Mesothelial cell of epicardium (in vitro differentiated cells): ENCODE data around the gene APLP2. TPM values are rescaled to one million over a fixed set of nuclear protein-coding genes. Genes with fewer than 3 reads are reported as not detected.
A peak's percentile ranks its signal among the peaks of the same experiment; 100 is the strongest.

Experiments
- DNase-seq, 2 experiments: peaks; one replicate each; pipeline ENCODE4 v3.0.0; 2021; ENCODE audit warnings: low spot score in 2 of 2; ENCODE audit not compliant: unreplicated experiment in 2 of 2
- H3K27ac Mint-ChIP-seq: 2 replicates; pipeline ENCODE4 v1.8.0; 2021; ENCODE audit warnings: mixed read lengths
- H3K27me3 Mint-ChIP-seq: 2 replicates; pipeline ENCODE4 v1.8.0; 2021; ENCODE audit warnings: low read depth, mixed read lengths
- H3K36me3 Mint-ChIP-seq: 2 replicates; pipeline ENCODE4 v1.8.0; 2021; ENCODE audit warnings: mixed read lengths
- H3K4me1 Mint-ChIP-seq: 2 replicates; pipeline ENCODE4 v1.8.0; 2021; ENCODE audit warnings: mixed read lengths
- H3K4me3 Mint-ChIP-seq: 2 replicates; pipeline ENCODE4 v1.8.0; 2021; ENCODE audit warnings: mild to moderate bottlenecking, moderate library complexity, mixed read lengths
- H3K9me3 Mint-ChIP-seq: 2 replicates; pipeline ENCODE4 v1.8.0; 2021; ENCODE audit warnings: mixed read lengths
- CTCF ChIP-seq: fragments of 200-600 bp; sonication (generic); IDR thresholded peaks from one replicate; pipeline ENCODE4 v1.5.0; 2021; ENCODE audit warnings: antibody characterized with exemption; ENCODE audit not compliant: unreplicated experiment
- total RNA-seq: library from RNA; stranded (reverse); gene quantifications from 3 replicates; pipeline ENCODE4 v1.2.1, GENCODE V29; 2021

The APLP2 gene
- total RNA-seq, 1 donor from 2014 or later = 240 TPM

- no peak for DNase-seq
- Mint-ChIP-seq H3K36me3 (no peaks in the 10 kb centered on the region), H3K9me3 (no peaks in the 10 kb centered on the region), H3K27me3 (no peaks in the 10 kb centered on the region), H3K4me3 (no peak overlapping the region), H3K4me1 (peaks cover 5% of the 10 kb centered on the region), H3K27ac (no peak overlapping the region)
- TF ChIP-seq CTCF = no peak
Measured at GRCh38 chr11:130025371-130025770, 44.3 kb upstream of the APLP2 start.

GRCh38 chr11:130029137-130029536 is 40.6 kb upstream of the APLP2 start:
- Mint-ChIP-seq H3K4me1 (peaks cover 8% of the 10 kb centered on the region), H3K9me3 (no peaks in the 10 kb centered on the region), H3K27me3 (no peaks in the 10 kb centered on the region), H3K27ac (no peak overlapping the region), H3K36me3 (no peaks in the 10 kb centered on the region), H3K4me3 (no peak overlapping the region)
- DNase-seq = no peak
- TF ChIP-seq CTCF = no peak

- TF ChIP-seq CTCF = no peak
- no peak overlapping the region for H3K4me3 Mint-ChIP-seq
- H3K4me1 Mint-ChIP-seq = peaks cover 8% of the 10 kb centered on the region
- no peaks in the 10 kb centered on the region for H3K9me3 Mint-ChIP-seq
- peak overlapping the region; percentile 1 for H3K27ac Mint-ChIP-seq
- no peak for DNase-seq
- no peaks in the 10 kb centered on the region for H3K27me3 Mint-ChIP-seq
- H3K36me3 Mint-ChIP-seq = no peaks in the 10 kb centered on the region
Measured at GRCh38 chr11:130031056-130031455, 38.6 kb upstream of the APLP2 start.

GRCh38 chr11:130031945-130032344 is 37.7 kb upstream of the APLP2 start:
- TF ChIP-seq CTCF = no peak
- no peak for DNase-seq
- Mint-ChIP-seq H3K36me3 (no peaks in the 10 kb centered on the region), H3K27ac (peak overlapping the region; percentile 58), H3K4me1 (peaks cover 8% of the 10 kb centered on the region), H3K4me3 (no peak overlapping the region), H3K27me3 (no peaks in the 10 kb centered on the region), H3K9me3 (no peaks in the 10 kb centered on the region)

- TF ChIP-seq CTCF = no peak
- no peaks in the 10 kb centered on the region for H3K36me3 Mint-ChIP-seq
- H3K4me1 Mint-ChIP-seq = peaks cover 8% of the 10 kb centered on the region
- no peak overlapping the region for H3K27ac Mint-ChIP-seq
- no peaks in the 10 kb centered on the region for H3K9me3 Mint-ChIP-seq
- no peaks in the 10 kb centered on the region for H3K27me3 Mint-ChIP-seq
- DNase-seq = no peak
- no peak overlapping the region for H3K4me3 Mint-ChIP-seq
Measured at GRCh38 chr11:130032931-130033330, 36.8 kb upstream of the APLP2 start.

- no peaks in the 10 kb centered on the region for H3K36me3 Mint-ChIP-seq
- H3K4me3 Mint-ChIP-seq = no peak overlapping the region
- no peaks in the 10 kb centered on the region for H3K9me3 Mint-ChIP-seq
- no peak for TF ChIP-seq CTCF
- no peak for DNase-seq
- H3K27me3 Mint-ChIP-seq = no peaks in the 10 kb centered on the region
- peaks cover 8% of the 10 kb centered on the region for H3K4me1 Mint-ChIP-seq
- H3K27ac Mint-ChIP-seq = no peak overlapping the region
Measured at GRCh38 chr11:130034236-130034635, 35.5 kb upstream of the APLP2 start.
